Measurements from ENCODE around the gene TCFL5.

The TCFL5 gene

GRCh38 chr20:62822239-62822787 is 39.3 kb downstream of the TCFL5 start:
- peaks cover 4% of the 10 kb centered on the region for H3K4me1 Mint-ChIP-seq (ENCODE audit: low read depth)
- no peaks in the 10 kb centered on the region for H3K9me3 Mint-ChIP-seq (ENCODE audit: low read depth)
- H3K27me3 Mint-ChIP-seq: no peaks in the 10 kb centered on the region
- no peak overlapping the region for H3K27ac Mint-ChIP-seq
- no peaks in the 10 kb centered on the region for H3K36me3 Mint-ChIP-seq
- no peak overlapping the region for H3K4me3 Mint-ChIP-seq

- Mint-ChIP-seq H3K9me3 (ENCODE audit: low read depth) (no peaks in the 10 kb centered on the region), H3K27me3 (no peaks in the 10 kb centered on the region), H3K36me3 (no peaks in the 10 kb centered on the region), H3K4me3 (no peak overlapping the region), H3K27ac (no peak overlapping the region), H3K4me1 (ENCODE audit: low read depth) (peaks cover 4% of the 10 kb centered on the region)
These were observed 39.9 kb downstream of the TCFL5 start for GRCh38 chr20:62821726-62822210.

GRCh38 chr20:62820962-62821725 is 40.5 kb downstream of the TCFL5 start:
- Mint-ChIP-seq H3K9me3 (ENCODE audit: low read depth) (no peaks in the 10 kb centered on the region), H3K36me3 (no peaks in the 10 kb centered on the region), H3K4me1 (ENCODE audit: low read depth) (peaks cover 4% of the 10 kb centered on the region), H3K27me3 (no peaks in the 10 kb centered on the region), H3K27ac (no peak overlapping the region), H3K4me3 (no peak overlapping the region)

- Mint-ChIP-seq H3K4me1 (ENCODE audit: low read depth) (peaks cover 11% of the 10 kb centered on the region), H3K27ac (no peak overlapping the region)
These were observed 41.2 kb downstream of the TCFL5 start for GRCh38 chr20:62820208-62820961.

DNA sequence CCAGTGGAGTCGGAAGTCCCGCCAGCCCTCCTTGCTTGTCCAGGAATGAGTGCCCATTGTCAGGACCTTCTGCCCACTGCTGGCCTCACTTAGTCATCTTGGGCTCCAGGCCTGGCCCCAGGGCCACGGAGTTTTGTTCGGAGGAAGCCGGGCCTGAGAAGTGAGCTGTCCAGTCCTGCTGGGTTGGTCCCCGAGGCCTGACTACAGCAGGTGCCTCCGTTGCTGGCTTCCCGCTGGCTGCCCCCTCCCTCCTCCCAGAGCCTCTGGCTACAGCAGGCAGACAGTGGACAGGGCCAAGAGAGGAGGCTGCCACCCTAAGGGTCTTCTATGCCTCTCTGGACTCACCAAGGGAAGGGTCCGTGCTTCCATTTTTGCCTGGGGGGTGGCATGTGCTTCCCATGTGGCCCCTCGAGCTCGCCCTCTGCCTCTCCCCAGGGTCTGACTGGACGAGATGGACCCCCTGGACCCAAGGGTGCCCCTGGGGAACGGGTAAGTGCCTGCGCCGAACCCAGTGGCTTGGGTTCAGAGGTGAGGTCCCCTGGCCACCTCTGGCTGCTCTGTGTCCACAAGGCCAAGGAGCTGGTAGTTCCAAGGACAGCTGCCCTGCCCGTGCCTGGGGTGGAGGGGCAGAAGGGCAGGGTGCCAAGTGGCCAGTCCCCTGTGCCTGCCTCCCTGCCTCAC is 42.0 kb downstream of the TCFL5 start:
- Mint-ChIP-seq H3K27ac (no peak overlapping the region), H3K27me3 (peaks cover 3% of the 10 kb centered on the region), H3K4me1 (ENCODE audit: low read depth) (peaks cover 13% of the 10 kb centered on the region)

More at GRCh38 chr20:62820208-62820961, 41.2 kb downstream of the TCFL5 start:
- H3K9me3 Mint-ChIP-seq (ENCODE audit: low read depth): no peaks in the 10 kb centered on the region
- no peak overlapping the region for H3K4me3 Mint-ChIP-seq
- no peaks in the 10 kb centered on the region for H3K36me3 Mint-ChIP-seq
- peaks cover 1% of the 10 kb centered on the region for H3K27me3 Mint-ChIP-seq

GRCh38 chr20:62818592-62819493 is 42.8 kb downstream of the TCFL5 start:
- no peaks in the 10 kb centered on the region for H3K36me3 Mint-ChIP-seq
- H3K4me1 Mint-ChIP-seq (ENCODE audit: low read depth): peaks cover 13% of the 10 kb centered on the region
- peaks cover 3% of the 10 kb centered on the region for H3K27me3 Mint-ChIP-seq
- H3K27ac Mint-ChIP-seq: no peak overlapping the region
- H3K9me3 Mint-ChIP-seq (ENCODE audit: low read depth): no peaks in the 10 kb centered on the region
- H3K4me3 Mint-ChIP-seq: no peak overlapping the region

More for the DNA sequence above, 42.0 kb downstream of the TCFL5 start:
- Mint-ChIP-seq H3K36me3 (no peaks in the 10 kb centered on the region), H3K9me3 (ENCODE audit: low read depth) (no peaks in the 10 kb centered on the region), H3K4me3 (no peak overlapping the region)

GRCh38 chr20:62817975-62818591 is 43.5 kb downstream of the TCFL5 start:
- Mint-ChIP-seq H3K27me3 (peaks cover 3% of the 10 kb centered on the region), H3K4me3 (peak overlapping the region; percentile 47), H3K4me1 (ENCODE audit: low read depth) (peaks cover 13% of the 10 kb centered on the region), H3K36me3 (no peaks in the 10 kb centered on the region), H3K27ac (no peak overlapping the region), H3K9me3 (ENCODE audit: low read depth) (no peaks in the 10 kb centered on the region)

GRCh38 chr20:62816884-62817873 is 44.4 kb downstream of the TCFL5 start, which contains the start of gene COL9A3:
Gene COL9A3, plus strand, starts transcription at chr20:62817050. Its CDS starts 15 bp downstream, at chr20:62817065.
- Mint-ChIP-seq H3K27ac (no peak within 1 kb of the TSS), H3K36me3 (no peaks in the 10 kb centered on the region), H3K27me3 (peaks cover 3% of the 10 kb centered on the region), H3K4me1 (ENCODE audit: low read depth) (peaks cover 9% of the 10 kb centered on the region), H3K4me3 (peak within 1 kb of the TSS; percentile 70), H3K9me3 (ENCODE audit: low read depth) (no peaks in the 10 kb centered on the region)

DNA sequence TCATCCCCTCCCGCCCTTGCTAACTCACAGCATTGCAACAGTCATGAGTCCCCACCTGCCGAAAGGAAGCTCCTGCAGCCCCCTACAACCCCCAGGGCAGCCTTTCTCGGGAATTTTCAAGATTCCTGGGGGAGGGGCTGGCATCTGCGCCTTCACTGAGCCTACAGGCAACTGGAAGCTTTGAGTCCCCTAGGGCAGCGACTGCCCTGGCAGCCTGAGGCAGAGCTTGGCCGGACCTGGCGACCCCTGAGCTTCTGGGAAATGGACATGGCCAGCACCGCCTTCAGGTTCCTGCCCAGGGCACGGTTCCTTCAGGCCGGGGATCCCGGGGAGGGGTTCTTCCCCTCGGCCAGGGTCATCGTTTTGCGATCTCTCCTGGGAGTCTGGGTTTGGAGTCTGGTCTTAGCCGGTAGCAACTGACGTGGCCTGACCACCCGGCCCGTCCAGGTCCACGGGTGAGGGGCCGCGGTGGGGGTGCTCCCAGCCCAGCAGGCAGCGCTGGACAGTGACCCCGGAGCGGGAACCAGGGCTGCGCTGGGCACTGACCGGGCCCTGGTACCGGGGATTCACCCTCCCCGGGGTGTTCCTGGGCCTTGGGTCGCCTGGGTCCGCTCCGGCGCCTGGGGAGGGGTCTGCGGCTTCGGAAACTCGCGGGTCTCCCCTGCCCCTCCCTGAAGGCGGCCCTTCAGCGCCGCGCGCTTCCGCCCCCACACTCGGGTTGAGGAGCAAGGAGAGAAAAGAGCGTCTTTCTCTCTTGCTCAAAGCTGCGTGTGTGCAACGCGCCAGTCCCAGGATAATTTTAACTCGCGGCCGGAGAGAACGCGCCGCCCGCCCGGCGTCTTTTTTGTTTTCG is 45.4 kb downstream of the TCFL5 start:
- H3K4me3 Mint-ChIP-seq: peak overlapping the region; percentile 70
- H3K36me3 Mint-ChIP-seq: no peaks in the 10 kb centered on the region
- peaks cover 3% of the 10 kb centered on the region for H3K27me3 Mint-ChIP-seq
- no peak overlapping the region for H3K27ac Mint-ChIP-seq
- peaks cover 9% of the 10 kb centered on the region for H3K4me1 Mint-ChIP-seq (ENCODE audit: low read depth)
- H3K9me3 Mint-ChIP-seq (ENCODE audit: low read depth): no peaks in the 10 kb centered on the region

GRCh38 chr20:62815066-62815991 is 46.3 kb downstream of the TCFL5 start:
- Mint-ChIP-seq H3K9me3 (ENCODE audit: low read depth) (no peaks in the 10 kb centered on the region), H3K27ac (no peak overlapping the region), H3K4me3 (peak overlapping the region; percentile 70), H3K36me3 (no peaks in the 10 kb centered on the region), H3K4me1 (ENCODE audit: low read depth) (peaks cover 9% of the 10 kb centered on the region), H3K27me3 (peaks cover 3% of the 10 kb centered on the region)

- no peaks in the 10 kb centered on the region for H3K36me3 Mint-ChIP-seq
- H3K4me3 Mint-ChIP-seq: no peak overlapping the region
- H3K27me3 Mint-ChIP-seq: peaks cover 3% of the 10 kb centered on the region
- H3K27ac Mint-ChIP-seq: no peak overlapping the region
- peaks cover 9% of the 10 kb centered on the region for H3K4me1 Mint-ChIP-seq (ENCODE audit: low read depth)
- H3K9me3 Mint-ChIP-seq (ENCODE audit: low read depth): no peaks in the 10 kb centered on the region
These were observed 46.9 kb downstream of the TCFL5 start for GRCh38 chr20:62814709-62815065.

Measured in activated naive CD8-positive, alpha-beta T cell (primary cell).